ENCODE results near the gene LMCD1. TPM values are rescaled to one million over a fixed set of nuclear protein-coding genes. Genes with fewer than 3 reads are reported as not detected.

Gene LMCD1
- total and polyA plus RNA-seq, 7 donors = 6.5 to 49.3 (median 16.2) TPM

DNA sequence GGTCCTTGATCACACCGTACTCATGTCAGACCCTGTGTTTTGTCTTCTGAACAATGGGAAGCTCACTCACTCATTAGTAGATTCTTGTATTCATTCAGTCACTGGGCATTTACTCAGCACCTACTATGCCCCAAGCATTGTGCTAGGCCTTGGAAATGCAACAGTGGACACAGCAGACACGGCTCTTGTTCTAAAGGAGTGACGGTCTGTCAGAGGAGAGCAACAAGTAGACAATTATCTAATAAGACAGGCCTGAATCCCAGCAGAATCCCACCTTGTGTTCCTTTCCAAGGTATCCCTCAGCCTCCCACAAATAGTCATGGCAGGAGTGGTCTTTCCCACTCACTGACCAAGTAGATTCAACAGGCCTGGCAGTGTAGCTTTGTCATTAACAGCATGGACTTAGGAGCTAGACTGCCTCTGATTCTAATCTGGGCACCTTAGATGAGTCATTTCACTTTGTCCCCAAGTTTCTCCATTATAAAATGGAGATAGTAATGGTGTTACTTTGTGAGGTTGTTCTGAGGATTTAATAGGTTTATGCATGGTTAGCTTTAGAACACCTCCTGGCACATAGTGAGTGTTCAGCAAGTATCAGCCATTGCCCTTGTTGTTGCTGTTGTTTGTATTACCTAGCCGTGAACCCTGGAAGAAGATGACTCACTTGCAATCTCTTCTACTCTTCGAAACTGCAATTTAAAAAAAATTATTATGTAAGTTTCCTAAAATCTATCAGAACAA, 73.9 kb downstream of the LMCD1 start:
- Histone ChIP-seq H3K4me1 (no peaks in the 10 kb centered on the region), H3K4me3 (no peak overlapping the region), H3K9me3 (no peaks in the 10 kb centered on the region), H3K27ac (no peak overlapping the region), H3K27me3 (no peaks in the 10 kb centered on the region), H3K36me3 (no peaks in the 10 kb centered on the region)
- intact Hi-C loops (cut with DNase I) = no loop called here
- DNase-seq = no peak
- WGBS, 2 donors = 88 to 89% methylated on average over 5 of the region's 5 CpGs
- TF ChIP-seq POLR2AphosphoS5 (IDR thresholded peaks at IDR 0.05) = no peak
- TF ChIP-seq POLR2A (IDR thresholded peaks at IDR 0.05) = no peak
- TF ChIP-seq, protein P1, sequence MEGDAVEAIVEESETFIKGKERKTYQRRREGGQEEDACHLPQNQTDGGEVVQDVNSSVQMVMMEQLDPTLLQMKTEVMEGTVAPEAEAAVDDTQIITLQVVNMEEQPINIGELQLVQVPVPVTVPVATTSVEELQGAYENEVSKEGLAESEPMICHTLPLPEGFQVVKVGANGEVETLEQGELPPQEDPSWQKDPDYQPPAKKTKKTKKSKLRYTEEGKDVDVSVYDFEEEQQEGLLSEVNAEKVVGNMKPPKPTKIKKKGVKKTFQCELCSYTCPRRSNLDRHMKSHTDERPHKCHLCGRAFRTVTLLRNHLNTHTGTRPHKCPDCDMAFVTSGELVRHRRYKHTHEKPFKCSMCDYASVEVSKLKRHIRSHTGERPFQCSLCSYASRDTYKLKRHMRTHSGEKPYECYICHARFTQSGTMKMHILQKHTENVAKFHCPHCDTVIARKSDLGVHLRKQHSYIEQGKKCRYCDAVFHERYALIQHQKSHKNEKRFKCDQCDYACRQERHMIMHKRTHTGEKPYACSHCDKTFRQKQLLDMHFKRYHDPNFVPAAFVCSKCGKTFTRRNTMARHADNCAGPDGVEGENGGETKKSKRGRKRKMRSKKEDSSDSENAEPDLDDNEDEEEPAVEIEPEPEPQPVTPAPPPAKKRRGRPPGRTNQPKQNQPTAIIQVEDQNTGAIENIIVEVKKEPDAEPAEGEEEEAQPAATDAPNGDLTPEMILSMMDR (IDR thresholded peaks at IDR 0.05) = no peak
- no peak for TF ChIP-seq EP300 (IDR thresholded peaks at IDR 0.05)

DNA sequence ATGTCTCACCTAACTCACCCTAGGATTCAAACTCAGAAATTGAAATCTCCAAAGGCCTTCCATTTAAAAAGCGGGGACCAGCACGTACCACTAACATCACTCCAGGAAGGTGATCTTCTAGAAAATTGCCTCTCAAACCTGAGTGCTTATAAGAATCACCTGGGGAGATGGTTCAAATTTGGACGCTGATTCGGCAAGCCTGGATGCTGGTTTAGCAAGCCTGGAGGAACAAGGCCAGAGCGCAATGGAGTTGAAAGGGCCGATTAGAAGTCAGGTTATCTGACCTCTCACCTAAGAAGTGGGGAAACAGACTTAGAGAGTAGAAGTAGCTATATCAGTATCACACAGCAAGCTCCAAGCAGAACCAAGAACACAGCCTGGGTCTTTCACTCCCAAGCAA, 74.8 kb downstream of the LMCD1 start:
- H3K36me3 ChIP-seq = no peaks in the 10 kb centered on the region
- TF ChIP-seq, protein P1 (IDR thresholded peaks at IDR 0.05) = no peak
- no peak for TF ChIP-seq POLR2AphosphoS5 (IDR thresholded peaks at IDR 0.05)
- no peak for TF ChIP-seq POLR2A (IDR thresholded peaks at IDR 0.05)
- no peak for TF ChIP-seq EP300 (IDR thresholded peaks at IDR 0.05)
- H3K27me3 ChIP-seq = no peaks in the 10 kb centered on the region
- H3K4me1 ChIP-seq = no peaks in the 10 kb centered on the region
- DNase-seq = no peak
- no peaks in the 10 kb centered on the region for H3K9me3 ChIP-seq
- intact Hi-C loops (cut with DNase I) = no loop called here
- H3K4me3 ChIP-seq = no peak overlapping the region
- WGBS, 2 donors = 77 to 85% methylated on average over 6 of the region's 6 CpGs
- H3K27ac ChIP-seq = no peak overlapping the region

DNA sequence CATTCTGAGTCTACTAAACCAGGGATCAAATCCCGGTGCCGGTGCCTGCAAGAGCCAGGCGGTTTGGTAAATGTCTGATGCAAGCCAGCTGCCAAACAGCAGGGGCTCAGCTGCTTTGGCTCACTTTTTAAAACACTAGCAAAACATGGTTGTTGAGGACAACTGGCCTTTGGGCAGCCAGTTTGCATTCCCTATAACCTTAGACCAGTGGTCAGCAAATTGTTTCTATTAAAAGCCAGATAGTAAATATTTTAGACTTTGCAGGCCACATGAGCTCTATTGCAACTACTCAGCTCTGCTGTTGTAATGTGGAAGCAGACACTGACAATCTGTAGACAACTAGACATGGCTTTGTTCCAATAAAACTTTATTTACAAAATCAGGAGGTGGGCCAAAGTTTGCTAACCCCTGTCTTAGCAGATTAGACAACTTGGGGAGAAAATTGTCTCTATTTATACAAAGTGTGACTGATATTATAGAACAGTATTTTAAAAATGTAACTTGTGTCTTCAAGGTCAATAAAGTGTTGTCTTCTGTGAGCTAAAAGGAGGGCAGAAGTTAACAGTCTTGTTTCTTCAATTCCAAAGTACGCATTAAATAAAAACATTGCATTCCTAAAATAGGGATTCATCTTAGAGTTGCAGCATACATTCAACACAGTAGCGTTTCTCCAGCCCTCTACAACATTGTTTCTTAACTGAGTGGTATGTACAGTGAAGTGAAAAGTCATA, 75.4 kb downstream of the LMCD1 start:
- TF ChIP-seq POLR2AphosphoS5 (IDR thresholded peaks at IDR 0.05) = no peak
- TF ChIP-seq POLR2A (IDR thresholded peaks at IDR 0.05) = no peak
- TF ChIP-seq, protein P1 (IDR thresholded peaks at IDR 0.05) = no peak
- TF ChIP-seq EP300 (IDR thresholded peaks at IDR 0.05) = no peak
- no peaks in the 10 kb centered on the region for H3K4me1 ChIP-seq
- WGBS, 2 donors = 79 to 81% methylated on average over 5 of the region's 5 CpGs
- H3K4me3 ChIP-seq = no peak overlapping the region
- H3K27ac ChIP-seq = no peak overlapping the region
- intact Hi-C loops (cut with DNase I) = no loop called here
- DNase-seq = no peak
- no peaks in the 10 kb centered on the region for H3K9me3 ChIP-seq
- no peaks in the 10 kb centered on the region for H3K36me3 ChIP-seq
- H3K27me3 ChIP-seq = no peaks in the 10 kb centered on the region

DNA sequence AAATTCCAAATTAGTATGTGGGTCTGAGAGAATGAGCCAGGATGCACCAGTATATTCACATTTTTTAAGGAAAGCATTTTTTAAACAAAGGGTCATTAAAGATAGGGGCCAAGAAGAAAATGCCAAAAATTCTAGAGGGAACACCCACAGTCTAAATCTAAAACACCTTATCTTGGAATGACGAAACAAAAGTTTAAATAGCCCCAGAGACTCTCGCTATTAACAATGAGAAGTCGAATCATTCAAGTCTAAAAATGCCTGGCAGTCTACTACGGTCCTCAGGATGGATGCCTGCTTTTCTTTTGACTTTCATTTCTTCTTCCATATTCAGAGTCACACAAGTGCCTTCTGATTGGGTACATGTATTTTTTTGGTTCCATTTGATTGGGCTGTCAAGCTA, 76.7 kb downstream of the LMCD1 start:
- H3K4me1 ChIP-seq = no peaks in the 10 kb centered on the region
- 86 to 91% methylated on average over 4 of the region's 4 CpGs for WGBS, 2 donors
- H3K4me3 ChIP-seq = no peak overlapping the region
- H3K27me3 ChIP-seq = no peaks in the 10 kb centered on the region
- H3K9me3 ChIP-seq = no peaks in the 10 kb centered on the region
- no peak overlapping the region for H3K27ac ChIP-seq
- intact Hi-C loops (cut with DNase I) = no loop called here
- no peak for DNase-seq
- no peaks in the 10 kb centered on the region for H3K36me3 ChIP-seq
- TF ChIP-seq POLR2AphosphoS5 (IDR thresholded peaks at IDR 0.05) (no peak), POLR2A (IDR thresholded peaks at IDR 0.05) (no peak), EP300 (IDR thresholded peaks at IDR 0.05) (no peak)
- TF ChIP-seq, protein P1 (IDR thresholded peaks at IDR 0.05) = no peak

Data from sigmoid colon (tissue), 7 donors.